ENCODE measurements around the gene BRSK1.
"Not testable (repeated sequence)": the region's sequence is repeated elsewhere in the genome, so short reads cannot be mapped to it uniquely, and the experiment has no call there.

The BRSK1 gene

DNA sequence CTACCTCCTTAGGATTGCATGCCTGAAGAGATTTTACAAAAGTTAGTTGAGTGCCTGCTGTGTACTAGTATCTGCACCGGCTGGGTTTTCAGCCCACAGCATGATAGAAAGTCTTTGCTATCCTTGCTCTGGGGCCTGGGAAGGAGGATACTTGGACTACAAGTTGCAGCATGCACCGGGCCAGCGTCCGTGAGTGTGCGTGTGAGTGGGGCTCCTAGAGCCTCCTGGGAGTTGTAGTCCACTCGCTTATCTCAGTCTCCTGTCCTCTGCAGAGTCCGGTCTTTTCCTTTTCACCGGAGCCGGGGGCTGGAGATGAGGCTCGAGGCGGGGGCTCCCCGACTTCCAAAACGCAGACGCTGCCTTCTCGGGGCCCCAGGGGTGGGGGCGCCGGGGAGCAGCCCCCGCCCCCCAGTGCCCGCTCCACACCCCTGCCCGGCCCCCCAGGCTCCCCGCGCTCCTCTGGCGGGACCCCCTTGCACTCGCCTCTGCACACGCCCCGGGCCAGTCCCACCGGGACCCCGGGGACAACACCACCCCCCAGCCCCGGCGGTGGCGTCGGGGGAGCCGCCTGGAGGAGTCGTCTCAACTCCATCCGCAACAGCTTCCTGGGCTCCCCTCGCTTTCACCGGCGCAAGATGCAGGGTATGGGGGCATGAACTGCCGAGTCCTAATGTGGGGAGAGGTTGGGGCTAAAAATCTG, 20.6 kb downstream of the BRSK1 start:
- DNase-seq (ENCODE audit: low spot score) = no peak

GRCh38 chr19:55304980-55305379, 21.2 kb downstream of the BRSK1 start:
- no peak for DNase-seq (ENCODE audit: low spot score)

DNA sequence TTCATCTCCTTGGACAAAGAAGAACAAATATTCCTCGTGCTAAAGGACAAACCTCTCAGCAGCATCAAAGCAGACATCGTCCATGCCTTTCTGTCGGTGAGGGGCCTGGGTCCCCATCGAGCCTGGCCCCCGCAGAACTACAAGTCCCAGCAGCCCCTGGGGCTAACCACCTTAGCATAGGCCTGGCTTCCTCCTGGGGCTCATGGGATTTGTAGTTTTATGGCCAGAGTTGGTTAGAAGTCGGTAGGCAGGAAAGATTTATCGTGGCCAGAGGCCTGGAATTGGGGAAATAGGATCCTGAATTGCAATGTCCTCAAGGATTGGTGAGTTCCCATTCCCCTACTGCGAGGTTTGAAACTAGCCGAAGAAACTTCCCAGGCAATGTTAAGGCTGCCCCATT, 21.7 kb downstream of the BRSK1 start:
- peak; percentile 26 for DNase-seq (ENCODE audit: low spot score)

- no peak for DNase-seq (ENCODE audit: low spot score)
Observed at GRCh38 chr19:55305983-55306562, 22.3 kb downstream of the BRSK1 start.

GRCh38 chr19:55306712-55307111, 22.9 kb downstream of the BRSK1 start:
- no peak for DNase-seq (ENCODE audit: low spot score)

DNA sequence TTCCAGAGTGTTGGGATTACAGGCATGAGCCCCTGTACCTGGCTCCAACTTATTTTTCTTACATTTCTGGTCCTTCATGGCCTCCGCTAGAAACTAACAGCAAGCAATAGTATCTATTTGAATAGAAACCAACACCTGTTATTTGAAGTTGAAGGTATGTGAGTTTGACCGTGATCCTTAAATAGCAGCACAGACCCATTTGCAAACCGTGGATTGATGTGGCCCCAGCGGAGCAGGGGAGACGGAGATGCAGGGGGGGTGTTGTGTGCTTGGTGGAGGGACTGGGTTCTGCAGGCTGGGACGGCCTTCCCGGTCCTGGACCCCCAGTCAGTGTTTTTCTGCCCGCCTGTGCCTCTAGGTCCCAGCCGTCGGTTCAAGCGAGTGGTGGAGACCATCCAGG, 24.5 kb downstream of the BRSK1 start:
- no peak for DNase-seq (ENCODE audit: low spot score)

- no peak for DNase-seq (ENCODE audit: low spot score)
Observed at GRCh38 chr19:55309448-55309847, 25.7 kb downstream of the BRSK1 start.

DNA sequence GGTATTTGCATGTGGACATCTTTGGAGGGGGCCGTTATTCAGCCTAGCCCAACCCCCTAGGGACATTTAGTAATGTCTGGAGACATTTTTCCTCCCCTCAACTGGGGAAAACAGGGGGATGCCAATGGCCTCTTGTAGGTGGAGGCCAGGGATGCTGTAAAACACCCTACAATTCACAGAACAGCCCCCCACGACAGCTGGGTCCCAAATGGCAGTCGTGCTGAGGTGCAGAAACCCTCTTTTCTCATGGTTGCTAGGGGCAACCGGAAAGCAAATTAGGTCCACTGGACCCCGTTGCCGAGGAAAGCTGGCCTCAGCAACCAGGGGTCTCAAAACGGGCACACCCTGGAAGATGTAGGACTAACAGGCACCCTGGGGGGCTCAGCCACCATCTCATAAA, 26.7 kb downstream of the BRSK1 start:
- DNase-seq (ENCODE audit: low spot score) = no peak

- DNase-seq (ENCODE audit: low spot score) = no peak
Observed at GRCh38 chr19:55311397-55311796, 27.6 kb downstream of the BRSK1 start.

DNA sequence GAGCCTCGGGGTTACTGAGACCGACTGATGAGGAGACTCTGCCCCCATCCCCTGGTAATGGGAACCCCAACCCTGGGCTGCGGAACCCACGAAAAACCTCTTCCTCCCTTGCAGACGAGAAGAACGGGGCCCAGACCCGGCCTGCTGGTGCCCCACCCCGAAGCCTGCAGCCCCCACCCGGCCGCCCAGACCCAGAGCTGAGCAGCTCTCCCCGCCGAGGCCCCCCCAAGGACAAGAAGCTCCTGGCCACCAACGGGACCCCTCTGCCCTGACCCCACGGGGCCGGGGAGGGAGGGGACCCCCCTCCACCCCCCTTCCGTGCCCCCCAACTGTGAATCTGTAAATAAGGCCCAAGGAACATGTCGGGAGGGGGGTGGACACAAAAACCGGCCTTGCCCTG, 28.0 kb downstream of the BRSK1 start:
- DNase-seq (ENCODE audit: low spot score) = no peak

DNA sequence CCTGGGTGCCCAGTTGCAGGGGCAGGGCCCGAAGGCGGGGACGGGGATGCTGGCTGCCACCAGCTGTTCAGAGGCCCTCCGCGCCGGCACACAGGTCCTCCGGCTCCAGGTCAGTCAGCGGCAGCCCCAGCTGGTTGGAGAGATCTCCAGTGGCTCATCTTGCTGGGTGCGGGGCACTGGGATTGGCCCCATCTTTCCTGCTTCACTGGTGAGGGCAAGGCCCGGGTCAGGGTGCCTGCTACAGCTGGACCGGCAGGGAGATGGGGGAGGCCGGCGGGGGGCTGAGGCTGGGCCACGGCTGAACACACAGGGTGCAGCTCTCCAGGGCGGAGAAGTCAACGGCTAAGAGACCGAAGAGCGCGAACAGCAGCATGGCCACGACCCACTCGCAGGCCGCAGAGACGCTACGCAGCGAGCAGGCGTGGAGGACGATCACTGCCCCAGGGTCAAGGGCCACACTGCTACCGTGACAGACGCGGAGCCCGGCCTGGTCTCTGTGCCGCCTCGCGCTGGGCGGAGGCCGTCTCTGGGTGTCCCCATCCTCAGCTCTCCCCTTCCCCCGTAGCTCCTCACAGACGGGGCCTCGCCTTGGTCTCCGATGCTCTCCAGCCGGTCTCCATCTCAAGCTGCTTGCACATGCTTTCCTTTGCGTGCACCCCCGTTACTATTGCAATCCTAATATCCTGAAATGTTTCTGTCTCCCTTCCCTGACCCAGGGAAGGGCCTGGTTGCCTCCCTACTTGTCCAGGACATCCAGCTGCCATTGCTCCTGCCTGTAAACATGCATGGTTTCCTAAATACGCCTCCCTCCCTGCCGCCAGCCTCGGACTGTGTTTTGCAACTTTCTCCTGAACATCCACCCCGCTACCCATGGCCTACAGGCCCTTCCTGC, 29.1 kb downstream of the BRSK1 start:
- no peak for DNase-seq (ENCODE audit: low spot score)

- no peak for DNase-seq (ENCODE audit: low spot score)
Observed at GRCh38 chr19:55314396-55314795, 30.6 kb downstream of the BRSK1 start.

GRCh38 chr19:55315956-55316525, 32.2 kb downstream of the BRSK1 start:
- no peak for DNase-seq (ENCODE audit: low spot score)

- no peak for DNase-seq (ENCODE audit: low spot score)
Observed at GRCh38 chr19:55316646-55317045, 32.8 kb downstream of the BRSK1 start.

DNA sequence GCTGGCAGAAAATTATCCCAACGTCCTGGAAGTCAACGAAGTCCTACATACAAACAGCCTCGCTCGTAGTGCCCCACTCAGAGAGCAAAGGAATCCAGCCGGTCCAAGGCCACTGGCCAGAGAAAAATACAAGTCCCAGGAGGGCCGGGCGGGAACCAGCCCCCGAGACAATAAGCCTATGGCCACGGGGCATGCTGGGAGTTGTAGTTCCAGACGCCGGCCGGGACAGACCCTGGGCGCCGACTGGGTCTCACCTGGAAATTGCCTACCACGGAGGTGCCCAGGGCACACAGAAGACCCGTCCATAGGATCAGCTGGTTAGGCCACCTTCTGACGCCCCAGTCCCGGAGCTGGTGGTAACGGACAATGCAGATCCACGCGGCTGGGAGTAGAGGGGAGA, 36.0 kb downstream of the BRSK1 start:
- DNase-seq (ENCODE audit: low spot score) = no peak

GRCh38 chr19:55320844-55321419, 37.1 kb downstream of the BRSK1 start:
- no peak for DNase-seq (ENCODE audit: low spot score)

- DNase-seq (ENCODE audit: low spot score) = no peak
Observed at GRCh38 chr19:55321466-55322137, 37.8 kb downstream of the BRSK1 start.

- DNase-seq (ENCODE audit: low spot score) = no peak
Observed at GRCh38 chr19:55322204-55322885, 38.5 kb downstream of the BRSK1 start.

DNA sequence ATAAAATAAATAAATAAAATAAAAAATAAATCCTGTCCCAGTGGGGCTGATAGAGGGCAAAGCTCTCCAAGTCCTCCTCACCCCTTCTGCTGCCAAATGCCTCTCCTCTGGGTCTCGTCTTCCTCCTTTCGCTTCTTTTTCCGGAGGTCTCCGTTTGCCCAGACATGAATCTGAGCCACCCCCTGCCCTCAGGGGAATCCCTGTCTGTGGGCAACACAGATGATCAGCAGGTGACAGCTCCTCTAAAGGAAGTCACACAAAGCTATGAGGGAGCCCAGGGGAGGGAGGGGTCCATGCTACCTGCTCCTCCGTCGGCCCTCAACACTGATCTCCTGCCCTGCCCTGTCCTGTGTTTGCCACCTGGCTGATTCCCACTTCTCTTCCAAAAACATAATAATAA, 40.9 kb downstream of the BRSK1 start:
- DNase-seq (ENCODE audit: low spot score) = no peak

GRCh38 chr19:55325172-55325571, 41.4 kb downstream of the BRSK1 start, which contains the start of gene TMEM150B:
Gene TMEM150B, minus strand, starts transcription at chr19:55325341. Its CDS starts 4,305 bp downstream, at chr19:55321036.
- no peak for DNase-seq (ENCODE audit: low spot score)

GRCh38 chr19:55328774-55329318, 45.0 kb downstream of the BRSK1 start:
- DNase-seq (ENCODE audit: low spot score) = not testable (repeated sequence)
